ENCODE data around the gene VSTM4.

GRCh38 chr10:49151025-49151445, 35.7 kb upstream of the VSTM4 start:
- TF ChIP-seq, protein P1, sequence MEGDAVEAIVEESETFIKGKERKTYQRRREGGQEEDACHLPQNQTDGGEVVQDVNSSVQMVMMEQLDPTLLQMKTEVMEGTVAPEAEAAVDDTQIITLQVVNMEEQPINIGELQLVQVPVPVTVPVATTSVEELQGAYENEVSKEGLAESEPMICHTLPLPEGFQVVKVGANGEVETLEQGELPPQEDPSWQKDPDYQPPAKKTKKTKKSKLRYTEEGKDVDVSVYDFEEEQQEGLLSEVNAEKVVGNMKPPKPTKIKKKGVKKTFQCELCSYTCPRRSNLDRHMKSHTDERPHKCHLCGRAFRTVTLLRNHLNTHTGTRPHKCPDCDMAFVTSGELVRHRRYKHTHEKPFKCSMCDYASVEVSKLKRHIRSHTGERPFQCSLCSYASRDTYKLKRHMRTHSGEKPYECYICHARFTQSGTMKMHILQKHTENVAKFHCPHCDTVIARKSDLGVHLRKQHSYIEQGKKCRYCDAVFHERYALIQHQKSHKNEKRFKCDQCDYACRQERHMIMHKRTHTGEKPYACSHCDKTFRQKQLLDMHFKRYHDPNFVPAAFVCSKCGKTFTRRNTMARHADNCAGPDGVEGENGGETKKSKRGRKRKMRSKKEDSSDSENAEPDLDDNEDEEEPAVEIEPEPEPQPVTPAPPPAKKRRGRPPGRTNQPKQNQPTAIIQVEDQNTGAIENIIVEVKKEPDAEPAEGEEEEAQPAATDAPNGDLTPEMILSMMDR (conservative IDR thresholded peaks at IDR 0.05; ENCODE audit: low read length): no peak
- no peak for TF ChIP-seq EZH2phosphoT487 (IDR thresholded peaks at IDR 0.05; ENCODE audit: borderline replicate concordance)

All from Loucy (cell line).